ENCODE results near the gene GPR84. TPM values are rescaled to one million over a fixed set of nuclear protein-coding genes. Genes with fewer than 3 reads are reported as not detected.

The GPR84 gene
- total and polyA plus RNA-seq, 2 of the 8 experiments (the other 6 are each of a cell fraction or from before 2014, with no cell fraction given), result 0.09 TPM; not detected in 1

GRCh38 chr12:54385251-54385914, 21.1 kb upstream of the GPR84 start:
- 36% methylated on average over 9 of the region's 10 CpGs; no CpG with 5 or more reads in 1 of the 2 experiments for WGBS, 2 experiments (ENCODE audit: extremely low coverage in 1 of 2, insufficient coverage in 1 of 2, insufficient read length in 1 of 2, insufficient replicate concordance in 2 of 2, low coverage in 1 of 2, low lambda C conversion rate in 2 of 2, missing lambda C conversion rate in 1 of 2)
- Histone ChIP-seq H4K5ac (ENCODE audit: insufficient read length, low read depth, low read length) (peak overlapping the region; percentile 38), H3K4me2 (ENCODE audit: insufficient read depth in 1 of 2, low read depth in 2 of 2, low read length in 2 of 2) (peak overlapping the region; percentile 66 to 72), H2BK12ac (ENCODE audit: low read depth, low read length) (peak overlapping the region; percentile 89; the same call in 1 of the 2 replicates), H3K4ac (replicated peaks; ENCODE audit: insufficient read length, low read depth, low read length) (no peak overlapping the region), H3K56ac (replicated peaks; ENCODE audit: insufficient read length, low read depth, low read length) (no peak overlapping the region), H4K91ac (replicated peaks; ENCODE audit: insufficient read length, low read length) (peak overlapping the region; percentile 1), H3K9me3 (ENCODE audit: insufficient read depth in 2 of 2, low read depth in 1 of 2, low read length in 1 of 2) (no peaks in the 10 kb centered on the region), H3K14ac (ENCODE audit: insufficient read length) (no peak overlapping the region), H2BK120ac (replicated peaks; ENCODE audit: low read depth, low read length) (no peak overlapping the region), H3K27me3 (replicated peaks in 1 of 4; ENCODE audit: control insufficient read depth in 3 of 4, extremely low read depth in 1 of 4, insufficient read depth in 3 of 4, low read length in 3 of 4) (no peaks in the 10 kb centered on the region), H3K36me3 (ENCODE audit: control insufficient read depth in 2 of 4, insufficient read depth in 4 of 4, low read length in 3 of 4) (peaks cover 0 to 7% (median 2%) of the 10 kb centered on the region in 4 experiments; a peak in 2 of 8 replicates), H3K9ac (replicated peaks in 1 of 4; ENCODE audit: extremely low read depth in 1 of 4, low read depth in 3 of 4, low read length in 3 of 4) (no peak overlapping the region; a peak in 1 of 7 replicates), H2BK5ac (ENCODE audit: low read depth, low read length) (peak overlapping the region; percentile 48; the same call in 1 of the 2 replicates), H4K20me1 (replicated peaks in 1 of 2; ENCODE audit: control insufficient read depth in 1 of 2, insufficient read depth in 2 of 2, low read length in 2 of 2) (peaks cover 0 to 4% of the 10 kb centered on the region in 2 experiments), H3K23me2 (ENCODE audit: low read depth, low read length) (peaks cover 10% of the 10 kb centered on the region), H3K4me3 (ENCODE audit: extremely low read depth in 1 of 4, insufficient read depth in 2 of 4, low read depth in 3 of 4, low read length in 4 of 4) (peak overlapping the region in 3 of 4 experiments; percentile 24 to 48 (median 29); a peak in 5 of 8 replicates), H2BK15ac (ENCODE audit: low read length) (0 out of 2 replicates have a peak overlapping the region, but pooled peaks have one; percentile 5), H3K18ac (ENCODE audit: extremely low read depth, low read length) (peak overlapping the region; percentile 93; the same call in 1 of the 2 replicates), H2BK20ac (ENCODE audit: low read length) (0 out of 2 replicates have a peak overlapping the region, but pooled peaks have one; percentile 23), H3K27ac (ENCODE audit: low read depth, low read length) (peak overlapping the region; percentile 57; the same call in 1 of the 2 replicates), H3K4me1 (replicated peaks in 1 of 4; ENCODE audit: control insufficient read depth in 3 of 4, insufficient read depth in 4 of 4, low read length in 3 of 4) (peaks cover 48 to 57% (median 50%) of the 10 kb centered on the region in 4 experiments), H3K79me1 (ENCODE audit: low read depth, low read length) (0 out of 2 replicates have a peak, but pooled peaks cover 3% of the 10 kb centered on the region), H2AK5ac (ENCODE audit: low read depth, low read length) (0 out of 2 replicates have a peak overlapping the region, but pooled peaks have one; percentile 85), H3K23ac (ENCODE audit: insufficient read length) (no peak overlapping the region), H2AFZ (ENCODE audit: low read length) (no peak overlapping the region), H3K79me2 (ENCODE audit: control insufficient read depth in 1 of 2, insufficient read depth in 2 of 2, low read length in 2 of 2) (no peaks in the 10 kb centered on the region), H4K8ac (ENCODE audit: extremely low read depth, insufficient read depth, low read length) (no peak overlapping the region)
- DNase-seq (ENCODE audit: low read depth in 1 of 2, low spot score in 2 of 2) (peak in 1 of 2 experiments; percentile 60), FAIRE-seq (no peak)
- ChIA-PET POLR2A (ENCODE audit: partially characterized antibody) (interaction anchor here (0.5 to 1.4 kb wide), 7 partner anchors 9 to 143 kb away, joined by 3 to 6 read pairs (median 3); partner anchors contain the start of genes CBX5 and HNRNPA1), CTCF (ENCODE audit: partially characterized antibody) (interaction anchor here (1.3 to 10.5 kb wide), 10 partner anchors 6 to 54 kb away, joined by 4 to 168 read pairs (median 8); no protein-coding TSS in a partner anchor)
- TF ChIP-seq ASH2L (IDR thresholded peaks at IDR 0.05; ENCODE audit: low read length) (peak; percentile 53), KDM4A (IDR thresholded peaks at IDR 0.05; ENCODE audit: low read depth, low read length, severe bottlenecking) (peak; percentile 12), MAX (IDR thresholded peaks at IDR 0.05) (no peak), FOSL1 (IDR thresholded peaks at IDR 0.05; ENCODE audit: insufficient read depth, low read depth, low read length) (no peak), USF2 (IDR thresholded peaks at IDR 0.05; ENCODE audit: low read length) (no peak), KDM1A (IDR thresholded peaks at IDR 0.05; ENCODE audit: borderline replicate concordance, low read length) (peak; percentile 52; the same call in 1 of the 2 replicates)

Data from H1 (cell line).